Endothelial cell of umbilical vein (primary cell): ENCODE results near the gene CADM4. TPM values are rescaled to one million over a fixed set of nuclear protein-coding genes. Genes with fewer than 3 reads are reported as not detected.

Experiments
- BruUV-seq: library from RNA; stranded (reverse); fragments of 400-500 nt; replicated peaks from 2 replicates; lab custom pipeline; 2021; lab: Mats Ljungman, UMichigan
- CTCF ChIA-PET: fragments of 300-600, 350-600 bp; sonication (Branson Sonifier 250); formaldehyde crosslinking; loops from one replicate; lab custom pipeline; 2021; ENCODE audit warnings: antibody characterized with exemption, inconsistent platforms; lab: Charles Lee
- POLR2A ChIA-PET: fragments of 300-600, 350-600 bp; sonication (Branson Sonifier 250); formaldehyde crosslinking; loops from one replicate; lab custom pipeline; 2021; ENCODE audit warnings: antibody characterized with exemption, inconsistent platforms; lab: Charles Lee
- DNase-seq: peaks from one replicate; pipeline ENCODE4 v3.0.0-alpha.2; 2011; ENCODE audit warnings: low read depth, low spot score
- FAIRE-seq: peaks from 2 replicates; lab custom pipeline; 2011; peaks lifted over from hg19 to GRCh38; lab: Jason Lieb, UNC
- H2AFZ ChIP-seq: 2 replicates; pipeline ENCODE4 v1.6.0; 2012; ENCODE audit warnings: low read depth, low read length, control low read depth, inconsistent platforms
- H3K27ac ChIP-seq: 2 replicates; pipeline ENCODE4 v1.5.1; 2011; ENCODE audit warnings: low read depth, mild to moderate bottlenecking, control low read depth, low read length, moderate library complexity; ENCODE audit not compliant: insufficient read depth
- H3K27me3 ChIP-seq, 2 experiments: 2 replicates each; pipeline versions ENCODE4 v1.6.0 to v1.6.1; 2011; ENCODE audit warnings: low read length in 2 of 2, mixed read lengths in 1 of 2; ENCODE audit not compliant: control insufficient read depth in 2 of 2, insufficient read depth in 2 of 2
- H3K36me3 ChIP-seq, 2 experiments: 2 replicates in 1 of 2; 3 replicates in 1 of 2; pipeline ENCODE4 v1.5.1; 2011; ENCODE audit warnings: low read length in 2 of 2, mild to moderate bottlenecking in 1 of 2, moderate library complexity in 1 of 2; ENCODE audit not compliant: control insufficient read depth in 2 of 2, insufficient read depth in 2 of 2; ENCODE audit errors: extremely low read depth in 1 of 2
- H3K4me1 ChIP-seq: 3 replicates; pipeline ENCODE4 v1.5.1; 2011; ENCODE audit warnings: mild to moderate bottlenecking, low read length; ENCODE audit not compliant: control insufficient read depth, insufficient read depth; ENCODE audit errors: extremely low read depth
- H3K4me2 ChIP-seq: 2 replicates; pipeline ENCODE4 v1.6.1; 2011; ENCODE audit warnings: low read length, control low read depth, mixed read lengths; ENCODE audit not compliant: insufficient read depth
- H3K4me3 ChIP-seq, 3 experiments: fragments of 200-600 bp in 1 of 3; sonication (generic), shearing (Covaris generic) in 1 of 3; replicated peaks in 1 of 3; 2 replicates each; pipeline ENCODE4 v1.5.1; 2011 to 2016; ENCODE audit warnings: control low read depth in 3 of 3, low read length in 3 of 3, mild to moderate bottlenecking in 2 of 3, inconsistent platforms in 1 of 3, low read depth in 1 of 3, moderate library complexity in 1 of 3; ENCODE audit not compliant: insufficient read depth in 1 of 3
- H3K79me2 ChIP-seq: 2 replicates; pipeline ENCODE4 v1.6.0; 2012; ENCODE audit warnings: low read length, inconsistent platforms; ENCODE audit not compliant: control insufficient read depth, insufficient read depth
- H3K9ac ChIP-seq: replicated peaks from 2 replicates; pipeline ENCODE3; 2011; ENCODE audit warnings: low read length, control low read depth; ENCODE audit not compliant: insufficient read depth; ENCODE audit errors: extremely low read depth
- H3K9me1 ChIP-seq: replicated peaks from 3 replicates; pipeline ENCODE4 v1.6.0; 2011; ENCODE audit warnings: mild to moderate bottlenecking, low read length; ENCODE audit not compliant: control insufficient read depth, insufficient read depth; ENCODE audit errors: extremely low read depth
- H3K9me3 ChIP-seq: replicated peaks from 2 replicates; pipeline ENCODE4 v1.5.1; 2012; ENCODE audit warnings: low read length, inconsistent platforms; ENCODE audit not compliant: control insufficient read depth, insufficient read depth
- H4K20me1 ChIP-seq: replicated peaks from 2 replicates; pipeline ENCODE3; 2011; ENCODE audit warnings: mild to moderate bottlenecking, low read length; ENCODE audit not compliant: control insufficient read depth, insufficient read depth; ENCODE audit errors: extremely low read depth
- EZH2 ChIP-seq: IDR thresholded peaks from 2 replicates; pipeline ENCODE4 v1.6.1; 2012; ENCODE audit warnings: borderline replicate concordance, low read depth, mild to moderate bottlenecking, moderate library complexity, low read length, inconsistent platforms; ENCODE audit not compliant: severe bottlenecking
- FOS ChIP-seq: IDR thresholded peaks from 2 replicates; pipeline ENCODE4 v1.6.1; 2011; ENCODE audit warnings: mild to moderate bottlenecking, low read length, moderate library complexity, borderline replicate concordance; ENCODE audit not compliant: insufficient read depth
- GATA2 ChIP-seq: IDR thresholded peaks from 2 replicates; pipeline ENCODE4 v1.7.0; 2011; ENCODE audit warnings: low read depth, mild to moderate bottlenecking, moderate library complexity, mixed read lengths, low read length; ENCODE audit not compliant: insufficient read length, insufficient read depth
- MAX ChIP-seq: IDR thresholded peaks from 2 replicates; pipeline ENCODE4 v1.6.1; 2011; ENCODE audit not compliant: insufficient read depth, insufficient read length
- MYC ChIP-seq: IDR thresholded peaks from one replicate; pipeline ENCODE4 v1.6.1; 2011; ENCODE audit warnings: mild to moderate bottlenecking, low read depth, low read length
- POLR2A ChIP-seq: IDR thresholded peaks from 2 replicates; pipeline ENCODE4 v1.6.1; 2012; ENCODE audit warnings: low read depth, mild to moderate bottlenecking, control low read depth, low read length
- POLR2AphosphoS5 ChIP-seq: IDR thresholded peaks from 2 replicates; pipeline ENCODE4 v1.6.1; 2012; ENCODE audit warnings: low read depth, mild to moderate bottlenecking, control low read depth, low read length, moderate library complexity; ENCODE audit not compliant: insufficient read depth
- dilution Hi-C: fragments of 300-500 bp; cut with MboI; formaldehyde crosslinking; loops from one replicate; pipeline ENCODE4 v1.15.0; 2019; ENCODE audit warnings: low sequenced_read_pairs; ENCODE audit not compliant: extremely low pct_ligation_motif_present
- intact Hi-C: fragments of 100-400 bp; cut with micrococcal nuclease; formaldehyde crosslinking; loops from one replicate; pipeline ENCODE4 v1.10.0; 2022
- polyA plus RNA-seq, 4 experiments: library from polyadenylated mRNA; depleted of rRNA in 3 of 4; stranded (reverse) in 3 of 4; unstranded in 1 of 4; fragments of >200 nt; gene quantifications; 2 replicates each; pipeline versions ENCODE4 v1.2.1 to v1.2.3, GENCODE V29; 2011 to 2012; ENCODE audit warnings: missing spikeins in 1 of 4
- total RNA-seq: library from RNA; stranded (reverse); gene quantifications from 2 replicates; pipeline ENCODE4 v1.2.3, GENCODE V29; 2021

The CADM4 gene
- total and polyA plus RNA-seq, 2 donors (not counting 3 experiments of a cell fraction or from before 2014, with no cell fraction given): 5.0 to 7.5 TPM

DNA sequence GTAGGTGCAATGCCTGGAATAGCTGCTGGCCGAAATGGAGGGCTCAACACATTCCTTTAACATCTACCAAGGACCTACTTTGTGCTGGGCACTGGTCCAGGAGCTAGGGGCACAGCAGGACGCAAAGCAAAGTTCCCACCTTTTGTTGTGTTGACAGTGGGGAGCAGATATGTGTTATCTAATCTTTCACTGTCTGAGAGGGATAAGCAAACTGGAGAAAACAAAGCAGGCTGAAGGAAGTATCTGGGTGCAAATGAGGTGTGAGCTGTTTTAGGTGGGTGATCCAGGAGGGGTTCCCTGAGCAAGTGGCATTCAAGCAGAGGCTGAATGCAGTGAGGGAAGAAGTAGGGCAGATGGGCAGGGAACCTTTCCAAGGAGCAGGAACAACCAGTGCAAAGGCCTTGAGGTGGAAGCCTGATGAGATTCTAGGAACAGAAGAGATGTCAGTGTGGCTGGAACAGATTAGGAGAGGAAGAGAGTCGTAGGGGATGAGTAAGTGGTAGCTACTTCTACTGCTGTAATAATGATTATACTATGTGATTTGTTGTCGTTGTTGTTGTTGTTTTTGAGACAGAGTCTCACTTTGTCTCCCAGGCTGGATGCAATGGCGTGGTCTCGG lies 32.5 kb upstream of the CADM4 start:
- Histone ChIP-seq H3K9ac (no peak overlapping the region), H3K36me3 (peaks cover 0 to 1% of the 10 kb centered on the region in 2 experiments), H3K4me3 (no peak overlapping the region), H4K20me1 (no peaks in the 10 kb centered on the region), H3K4me2 (no peak overlapping the region), H3K9me1 (no peaks in the 10 kb centered on the region), H2AFZ (no peak overlapping the region), H3K79me2 (peaks cover 8% of the 10 kb centered on the region), H3K4me1 (peaks cover 20% of the 10 kb centered on the region), H3K27ac (no peak overlapping the region), H3K27me3 (no peaks in the 10 kb centered on the region), H3K9me3 (no peaks in the 10 kb centered on the region)
- POLR2A ChIA-PET: no interaction called here
- no peak for DNase-seq
- FAIRE-seq: no peak
- no peak for TF ChIP-seq FOS
- TF ChIP-seq MAX: no peak
- TF ChIP-seq POLR2AphosphoS5: no peak
- no peak for TF ChIP-seq POLR2A
- TF ChIP-seq MYC: no peak
- no peak for TF ChIP-seq GATA2
- TF ChIP-seq EZH2: no peak
- CTCF ChIA-PET: interaction anchor here (0.6 to 2.1 kb wide), 4 partner anchors 26 to 114 kb away, joined by 3 to 5 read pairs (median 3); no protein-coding TSS in a partner anchor
- dilution Hi-C loops (no loop called here), intact Hi-C loops (no loop called here)
- BruUV-seq: no TSS peak
